Measurements from ENCODE around the gene VPS33B. TPM values are rescaled to one million over a fixed set of nuclear protein-coding genes. Genes with fewer than 3 reads are reported as not detected.
"Not testable (repeated sequence)": the region's sequence is repeated elsewhere in the genome, so short reads cannot be mapped to it uniquely, and the experiment has no call there.

The VPS33B gene
- 10 to 100 TPM; 16.3 to 19.2 (median 17.5) TPM for polyA plus RNA-seq (ENCODE audit: insufficient read depth in 1 of 5, insufficient read length in 5 of 5, low replicate concordance in 1 of 5)
- long read RNA-seq, donor 1, partial matches to known transcripts = 0 of 2 reads
- long read RNA-seq, donor 1, other reads (novel, unspliced or antisense) = 0 of 2 reads
- long read RNA-seq, donor 2 = 0 reads
- long read RNA-seq, donor 3, partial matches to known transcripts = 0 of 1 reads
- long read RNA-seq, donor 3, other reads (novel, unspliced or antisense) = 0 of 1 reads
- long read RNA-seq, donor 4 = 0 reads
- long read RNA-seq, donor 5 = 0 reads
- long read RNA-seq, donor 6, partial matches to known transcripts = 0 of 3 reads
- long read RNA-seq, donor 6, other reads (novel, unspliced or antisense) = 0 of 3 reads
- long read RNA-seq, donor 7 = 0 reads
- long read RNA-seq, donor 8, partial matches to known transcripts = 0 of 2 reads
- long read RNA-seq, donor 8, other reads (novel, unspliced or antisense) = 0 of 2 reads

DNA sequence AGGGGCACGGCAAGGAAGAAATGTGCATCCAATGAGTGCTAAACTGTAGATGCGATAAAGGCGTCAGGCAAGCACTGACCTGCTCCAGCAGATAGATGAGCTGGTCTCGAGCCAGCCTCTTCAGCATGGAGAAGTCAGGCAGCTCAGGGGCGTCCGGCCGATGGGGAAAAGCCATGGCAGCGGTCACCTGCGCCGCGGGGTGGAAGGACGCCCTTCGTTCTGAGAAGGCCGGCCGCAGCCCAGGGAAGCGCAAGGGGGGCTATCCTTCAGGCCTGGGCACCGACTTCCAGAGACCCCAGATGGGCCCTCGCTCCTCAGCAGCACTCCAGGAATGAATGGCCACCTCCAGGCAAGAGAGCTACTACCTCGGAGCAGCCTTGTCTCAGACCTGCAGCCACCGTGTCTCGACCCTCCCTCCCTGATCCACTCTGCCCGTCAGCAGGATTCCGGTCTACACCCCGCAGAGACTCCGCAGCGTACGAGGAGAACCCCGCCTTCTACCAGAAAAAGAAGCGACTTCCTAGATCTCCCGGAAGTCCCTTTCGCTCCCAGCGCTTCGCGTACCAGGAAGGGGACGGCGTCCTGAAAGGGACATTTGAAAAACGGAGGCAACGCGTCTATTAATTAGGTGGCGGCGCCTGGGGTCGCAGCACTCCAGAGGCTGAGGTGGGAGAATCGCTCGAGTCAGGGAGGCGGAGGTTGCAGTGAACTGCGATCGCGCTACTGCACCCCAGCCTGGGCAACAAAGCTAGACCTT, at the start of gene VPS33B:
VPS33B (minus strand) TSS at position 520 of the 757 bp plus-strand sequence; CDS start at position 175, 345 bp downstream.
- DNase-seq = peak; percentile 81 to 83

DNA sequence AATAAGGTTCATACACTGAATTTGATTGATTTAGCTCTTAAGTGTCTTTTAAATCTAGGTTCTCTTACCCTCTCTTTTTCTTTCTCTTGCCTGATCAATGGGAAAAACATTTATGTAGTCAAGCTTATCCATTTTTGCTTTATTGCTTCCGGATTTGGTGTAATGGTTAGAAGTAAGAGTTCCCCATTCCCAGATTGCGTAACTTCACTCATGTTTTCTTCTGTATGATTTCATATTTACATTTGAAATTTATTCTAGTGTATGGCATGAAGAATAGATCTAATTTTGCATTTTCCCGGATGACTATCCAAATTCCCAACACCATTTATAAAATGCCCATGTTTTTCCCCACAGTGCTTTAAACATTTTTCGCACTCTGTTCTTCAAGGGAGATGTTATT, 49.8 kb upstream of the VPS33B start:
- DNase-seq = no peak

DNA sequence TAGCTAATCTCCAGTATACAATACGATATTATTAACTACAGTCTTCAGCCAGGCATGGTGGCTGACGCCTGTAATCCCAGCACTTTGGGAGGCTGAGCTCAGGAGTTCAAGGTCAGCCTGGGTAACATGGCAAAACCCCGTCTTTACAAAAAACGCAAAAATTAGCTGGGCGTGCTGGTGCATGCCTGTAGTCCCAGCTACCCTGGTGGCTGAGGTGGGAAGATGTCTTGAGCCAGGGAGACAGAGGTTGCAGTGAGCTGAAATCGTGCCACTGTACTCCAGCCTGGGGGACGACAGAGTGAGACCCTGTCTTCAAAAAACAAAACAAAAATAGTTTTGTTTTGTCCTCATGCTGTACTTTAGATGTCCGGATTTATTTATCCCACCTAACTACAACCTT, 48.5 kb upstream of the VPS33B start:
- DNase-seq = no peak

DNA sequence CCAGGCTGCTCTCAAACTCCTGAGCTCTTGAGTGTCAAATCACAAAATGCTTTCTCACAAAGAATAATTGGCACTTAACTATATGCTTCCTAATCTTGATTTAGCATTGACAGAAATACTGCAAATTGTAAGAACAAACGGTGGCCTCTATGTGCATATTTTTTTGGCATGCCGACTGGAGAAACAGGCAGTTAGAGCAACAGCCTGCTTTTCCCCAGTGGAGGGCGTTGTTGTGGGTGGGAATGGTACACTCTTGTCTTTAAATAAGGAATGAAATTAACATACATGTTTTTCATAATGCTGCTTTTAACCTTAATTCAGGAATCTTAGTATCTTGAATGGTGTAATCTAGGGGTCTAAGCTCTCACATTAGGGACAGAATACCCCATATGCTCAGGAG, 46.6 kb upstream of the VPS33B start:
- DNase-seq = no peak

DNA sequence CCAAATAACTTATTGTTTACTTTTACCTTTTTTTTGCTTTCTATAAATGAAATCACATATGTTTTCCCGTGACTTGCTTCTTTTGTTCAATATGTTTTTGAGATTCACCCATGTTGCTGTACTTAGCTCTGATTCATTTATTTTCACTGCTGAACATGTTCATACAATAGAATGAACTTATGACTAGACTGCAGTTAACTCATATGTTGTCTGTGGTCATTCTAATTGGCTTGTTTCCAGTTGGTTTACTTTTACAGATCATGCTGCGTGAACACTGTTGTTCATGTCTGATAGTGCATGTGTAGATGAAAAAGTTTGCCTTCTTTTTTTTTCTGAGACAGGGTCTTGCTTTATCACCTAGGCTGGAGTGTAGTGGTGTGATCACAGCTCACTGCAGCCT, 46.0 kb upstream of the VPS33B start:
- DNase-seq = no peak

DNA sequence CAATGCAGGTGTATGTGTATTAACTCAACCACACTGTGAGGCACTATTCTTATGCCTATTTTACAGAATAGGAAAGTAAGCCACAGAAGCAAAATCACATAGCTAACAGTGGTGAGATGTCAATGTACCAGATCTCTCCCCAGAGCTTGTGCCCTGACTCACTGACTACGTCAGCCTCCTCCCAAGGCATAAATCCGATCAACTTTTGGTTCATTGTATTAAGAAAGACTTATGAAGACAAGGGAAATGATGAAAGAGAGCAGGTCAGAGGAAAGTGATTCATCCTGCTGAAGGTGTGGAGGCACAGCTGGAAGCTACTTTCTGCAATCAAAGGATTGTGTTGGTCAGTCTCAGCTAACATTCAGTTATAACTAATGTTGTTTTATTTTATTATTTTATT, 44.6 kb upstream of the VPS33B start:
- no peak for DNase-seq

DNA sequence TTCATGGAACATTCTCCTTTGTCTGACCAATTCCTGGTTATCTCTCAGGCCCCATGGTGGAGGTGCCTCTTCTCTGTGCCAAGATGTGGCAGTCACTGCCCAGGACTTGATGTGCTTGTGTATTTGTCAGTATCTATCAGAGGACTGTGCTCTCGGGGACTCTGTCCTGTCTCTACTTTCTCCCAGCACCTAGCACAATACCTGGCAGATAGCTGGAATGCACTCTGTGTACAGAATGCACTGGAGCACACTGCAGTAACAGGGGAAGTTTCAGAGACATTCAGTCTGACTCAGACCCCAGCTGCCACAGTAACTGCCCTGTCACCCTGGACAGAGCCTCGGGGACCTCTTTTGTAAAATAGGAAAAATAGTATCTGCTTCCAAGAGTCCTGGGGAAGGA, 43.1 kb upstream of the VPS33B start:
- DNase-seq = no peak

DNA sequence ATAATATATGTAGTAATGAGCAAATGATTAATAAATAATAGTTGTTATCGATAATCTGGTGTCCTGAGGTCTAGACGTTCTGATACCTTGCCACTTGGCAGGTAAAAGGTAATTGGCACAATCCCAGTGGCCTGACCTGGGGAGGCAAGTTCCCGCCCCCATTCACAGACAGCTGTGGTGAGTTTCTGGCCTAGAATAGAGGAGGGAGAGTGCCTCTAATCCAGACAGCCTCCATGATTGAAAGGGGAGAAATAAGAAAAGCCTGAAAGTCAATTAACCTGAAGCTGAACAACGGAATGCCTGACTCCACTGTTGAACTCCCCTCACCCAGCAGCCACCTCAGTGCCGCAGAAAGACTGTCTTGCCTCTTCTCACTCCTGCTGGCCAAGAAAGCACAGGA, 39.6 kb upstream of the VPS33B start:
- no peak for DNase-seq

DNA sequence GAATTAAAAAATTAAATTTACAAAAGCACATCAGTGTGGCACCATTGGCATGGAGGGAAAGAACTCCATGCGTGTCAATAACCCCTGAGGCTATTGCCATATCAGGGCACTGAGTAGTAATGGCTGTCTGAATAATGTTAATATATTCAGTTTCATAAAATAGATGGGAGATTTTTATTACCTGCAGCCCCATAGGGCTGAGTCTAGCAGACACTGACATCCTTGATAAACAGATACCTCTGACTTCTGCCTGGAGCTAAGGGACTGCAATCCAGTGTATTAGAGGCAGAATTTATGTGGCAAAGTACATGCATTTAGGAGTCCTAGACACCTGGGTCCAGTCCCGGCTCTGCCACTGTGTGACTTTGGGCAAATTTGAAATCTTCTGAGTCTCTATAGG, 38.8 kb upstream of the VPS33B start:
- DNase-seq = no peak

DNA sequence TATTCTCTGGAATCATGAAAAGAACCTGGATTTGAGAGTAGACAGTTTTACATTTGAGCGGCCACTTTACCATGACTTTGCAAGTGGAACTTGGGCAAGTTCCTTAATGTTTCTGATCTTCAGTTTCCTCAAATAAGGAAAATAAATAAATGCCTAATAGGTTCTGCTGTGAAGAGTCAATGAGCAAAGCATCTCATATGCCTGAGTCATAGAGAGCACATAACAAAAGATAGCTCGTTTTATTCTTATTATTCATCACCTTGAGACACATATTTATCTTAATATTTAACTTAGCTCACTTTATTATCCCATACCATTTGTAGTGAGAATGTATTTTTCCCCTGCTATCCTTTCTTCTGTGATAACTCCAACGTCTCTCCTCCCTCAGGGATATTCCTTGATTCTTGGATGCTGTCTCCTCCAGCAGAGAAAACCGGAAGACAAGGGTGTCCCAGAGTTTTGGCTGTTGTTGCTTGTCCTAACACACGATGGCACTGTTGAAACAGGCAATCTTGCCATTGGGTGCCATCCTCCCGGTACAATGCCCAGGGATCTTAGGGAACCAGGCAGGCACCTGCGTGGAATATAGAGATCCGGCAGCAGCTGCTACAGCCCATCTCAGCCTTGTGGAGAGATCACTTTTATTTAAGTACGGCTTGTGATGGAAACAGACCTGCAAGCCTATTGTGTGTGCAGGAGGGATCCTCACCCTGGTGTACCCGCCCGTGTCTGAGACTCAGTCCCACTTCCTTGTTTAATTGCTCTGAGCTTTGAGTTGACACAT, 33.3 kb upstream of the VPS33B start:
- DNase-seq = peak in 1 of 2 donors; percentile 57

DNA sequence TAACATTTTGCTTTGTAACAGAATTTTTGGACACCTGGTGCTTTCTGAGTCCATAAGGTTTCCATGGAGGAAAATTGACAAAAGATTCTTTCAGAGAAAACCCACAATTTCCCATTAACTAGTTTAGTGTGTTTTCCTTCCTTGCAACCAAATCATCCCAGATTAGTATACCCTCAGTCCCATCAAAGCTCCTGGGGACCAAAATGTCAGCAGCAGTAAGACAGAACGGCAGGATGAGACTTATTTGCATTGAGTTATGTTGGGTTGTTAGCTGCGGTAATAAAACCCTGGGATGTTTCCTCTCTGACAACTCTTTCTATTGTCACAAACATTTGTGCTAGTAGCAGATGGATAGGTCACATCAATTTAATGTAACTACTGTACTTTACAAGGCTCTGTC, 32.4 kb upstream of the VPS33B start:
- DNase-seq = no peak

DNA sequence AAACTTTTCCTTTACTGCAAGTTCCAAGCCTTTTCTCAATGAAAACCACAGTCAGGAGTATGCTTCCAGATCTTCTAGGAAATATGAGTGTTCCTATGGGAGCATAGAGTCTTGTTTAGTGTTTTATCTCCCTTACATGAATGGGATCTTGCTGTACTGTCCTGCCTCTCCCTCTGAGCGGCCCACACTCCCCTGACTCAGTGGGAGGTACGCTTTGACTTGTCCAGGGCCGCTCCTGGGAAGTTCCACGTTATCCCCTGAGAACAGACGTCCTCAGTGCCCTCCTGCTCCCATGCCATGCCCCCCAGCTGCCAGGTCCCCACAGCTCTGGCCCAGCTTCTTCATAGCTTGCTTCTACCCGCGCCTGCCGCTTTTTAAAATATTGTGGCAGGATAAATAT, 28.9 kb upstream of the VPS33B start:
- DNase-seq = no peak

DNA sequence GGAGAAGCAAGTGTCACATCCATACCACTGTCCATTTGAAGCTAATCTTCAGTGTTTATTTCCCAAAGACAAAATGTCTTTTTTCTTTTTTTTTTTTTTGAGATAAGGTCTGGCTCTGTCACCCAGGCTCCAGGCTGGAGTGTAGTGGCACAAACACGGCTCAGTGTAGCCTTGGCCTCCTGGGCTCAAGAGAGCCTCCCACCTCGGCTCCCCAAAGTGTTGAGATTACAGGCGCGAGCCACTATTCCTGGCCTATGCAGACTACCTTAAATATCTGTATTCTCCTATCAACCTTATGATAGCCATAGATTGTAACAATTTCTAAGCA, 27.7 kb upstream of the VPS33B start:
- DNase-seq = no peak

DNA sequence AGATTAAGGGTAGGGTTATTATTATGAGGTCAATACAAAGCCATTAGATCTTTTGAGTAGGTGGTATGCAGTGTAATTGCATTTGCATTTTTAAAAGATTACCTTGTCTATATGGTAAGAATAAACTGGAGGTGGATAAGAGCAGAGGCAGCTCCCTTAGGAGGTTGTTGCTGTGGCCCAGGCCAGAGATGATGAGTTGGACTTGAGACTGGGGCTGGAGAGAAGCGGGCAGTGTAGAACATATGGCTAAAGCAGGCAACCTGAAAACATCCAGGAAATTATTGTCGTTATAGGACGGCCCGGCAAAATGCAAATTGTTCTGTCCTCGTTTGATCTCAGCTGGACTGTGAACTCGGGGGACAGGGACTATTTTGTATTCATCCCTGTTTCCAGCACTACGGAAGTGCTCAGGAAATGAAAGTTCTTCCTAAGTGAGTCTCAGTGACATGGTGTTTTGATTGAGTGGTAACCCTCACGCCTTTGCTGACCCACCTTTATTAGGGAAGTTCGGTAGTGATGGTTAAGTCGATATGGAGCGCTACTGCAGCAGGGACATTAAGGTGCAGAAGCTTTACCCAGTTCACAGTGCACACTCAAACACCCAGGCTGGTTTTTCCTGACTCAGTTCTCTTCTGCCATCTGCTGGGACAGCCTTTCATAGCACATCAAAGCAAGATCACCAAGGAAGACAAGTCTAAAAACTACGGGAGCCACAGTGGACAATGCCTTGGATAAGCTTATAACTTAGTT, 27.2 kb upstream of the VPS33B start:
- peak; percentile 45 to 63 for DNase-seq

DNA sequence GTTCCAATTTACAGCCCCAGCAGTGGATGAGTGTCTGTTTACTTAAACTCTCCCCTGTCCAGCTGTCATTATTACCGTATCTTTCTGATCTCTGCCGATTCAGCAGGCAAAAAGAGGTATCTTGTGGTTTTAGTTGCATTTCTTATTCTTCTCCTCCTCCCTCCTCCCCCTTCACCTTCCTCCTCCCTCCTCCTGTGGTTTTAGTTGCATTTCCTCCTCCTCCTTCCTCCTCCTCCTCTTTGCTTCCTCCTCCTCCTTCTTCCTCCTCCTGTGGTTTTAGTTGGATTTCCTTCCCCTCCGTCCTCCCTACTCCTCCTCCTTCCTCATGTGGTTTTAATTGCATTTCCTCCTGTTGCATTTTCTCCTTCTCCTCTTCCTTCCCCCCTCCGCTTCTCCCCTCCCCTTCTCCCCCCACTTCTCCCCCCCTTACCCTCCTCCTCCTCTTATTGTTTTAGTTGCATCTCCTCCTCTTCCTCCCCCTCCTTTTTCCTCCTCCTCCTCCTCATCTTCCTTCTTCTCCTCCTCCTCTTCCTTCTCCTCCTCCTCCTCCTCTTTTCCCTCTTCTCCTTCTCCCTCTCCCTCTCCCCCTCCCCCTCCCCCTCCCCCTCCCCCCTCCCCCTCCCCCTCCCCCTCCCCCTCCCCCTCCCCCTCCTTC, 25.3 kb upstream of the VPS33B start:
- no peak for DNase-seq

DNA sequence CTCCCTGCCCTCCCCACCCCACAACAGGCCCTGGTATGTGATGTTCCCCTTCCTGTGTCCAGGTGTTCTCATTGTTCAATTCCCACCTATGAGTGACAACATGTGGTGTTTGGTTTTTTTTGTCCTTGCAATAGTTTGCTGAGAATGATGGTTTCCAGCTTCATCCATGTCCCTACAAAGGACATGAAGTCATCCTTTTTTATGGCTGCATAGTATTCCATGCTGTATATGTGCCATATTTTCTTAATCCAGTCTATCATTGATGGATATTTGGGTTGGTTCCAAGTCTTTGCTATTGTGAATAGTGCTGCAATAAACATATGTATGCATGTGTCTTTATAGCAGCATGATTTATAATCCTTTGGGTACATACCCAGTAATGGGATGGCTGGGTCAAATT, 23.7 kb upstream of the VPS33B start:
- DNase-seq = not testable (repeated sequence)

DNA sequence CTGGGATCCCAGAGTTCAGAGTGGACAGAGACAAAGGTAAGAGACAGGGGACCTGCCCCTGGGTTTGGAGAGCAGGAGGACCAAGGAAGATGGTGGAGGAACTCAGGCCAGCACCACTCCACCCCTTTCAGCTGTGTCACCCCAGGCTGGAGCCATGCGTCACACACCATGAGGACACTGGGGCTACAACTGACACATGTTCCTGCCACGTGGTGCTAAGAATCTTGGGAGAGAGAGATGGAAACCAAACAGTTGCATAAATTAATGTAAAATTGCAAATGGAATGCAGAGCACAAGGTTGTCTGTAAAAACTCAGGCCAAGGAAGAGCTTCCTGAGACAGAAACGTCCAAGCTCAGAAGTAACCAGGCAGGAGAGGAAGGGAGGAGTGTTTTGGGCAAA, 22.7 kb upstream of the VPS33B start:
- no peak for DNase-seq

DNA sequence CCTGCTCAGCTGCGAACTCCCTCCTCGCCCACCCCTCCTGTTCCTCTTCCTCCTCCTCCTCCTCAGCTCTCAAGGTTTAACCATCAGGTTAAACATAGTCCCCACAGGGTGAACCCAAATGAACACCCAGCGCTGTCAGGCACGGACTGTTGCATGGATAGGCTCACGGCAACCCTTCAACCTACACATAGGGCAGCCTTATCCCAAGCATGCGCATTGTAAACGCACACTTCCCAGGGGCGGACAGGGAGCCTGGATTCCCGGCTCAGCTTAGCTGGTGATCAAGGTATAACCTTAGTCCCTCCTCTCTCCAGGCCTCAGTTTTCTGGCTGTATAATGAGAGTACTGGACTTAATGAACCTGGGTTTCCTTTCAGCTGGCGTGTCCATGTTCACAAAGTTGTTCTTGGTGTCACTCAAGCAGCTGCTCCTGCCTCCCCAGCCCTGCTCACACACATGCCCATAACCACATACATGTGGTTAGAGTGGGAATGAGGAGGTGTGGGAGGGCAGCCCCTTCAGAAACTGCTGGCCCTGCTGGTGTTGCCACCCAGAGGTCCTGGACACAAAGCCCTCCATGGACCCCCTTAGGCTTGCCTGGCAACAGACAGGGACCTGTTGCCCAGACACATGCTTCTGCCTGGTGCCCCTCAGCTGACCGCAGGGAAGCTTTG, 20.9 kb upstream of the VPS33B start:
- no peak for DNase-seq

DNA sequence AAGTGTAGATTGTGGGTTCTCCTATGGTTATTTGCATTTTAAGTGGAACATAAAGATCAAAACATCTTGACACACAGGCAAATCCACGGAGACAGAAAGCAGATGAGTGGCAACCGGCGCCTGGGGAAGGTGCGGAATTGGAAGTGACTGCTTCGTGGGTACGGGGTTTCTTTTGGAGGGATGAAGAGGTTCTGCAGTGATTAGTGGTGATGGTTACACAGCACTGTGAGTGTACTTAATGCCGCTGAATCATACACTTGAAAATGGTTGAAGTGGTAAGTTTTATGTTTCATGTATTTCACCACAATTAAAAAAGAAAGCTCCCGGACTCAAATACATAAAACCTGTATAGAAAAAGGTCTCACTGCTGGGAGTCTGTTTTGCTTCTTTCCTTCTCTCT, 18.5 kb upstream of the VPS33B start:
- no peak for DNase-seq

DNA sequence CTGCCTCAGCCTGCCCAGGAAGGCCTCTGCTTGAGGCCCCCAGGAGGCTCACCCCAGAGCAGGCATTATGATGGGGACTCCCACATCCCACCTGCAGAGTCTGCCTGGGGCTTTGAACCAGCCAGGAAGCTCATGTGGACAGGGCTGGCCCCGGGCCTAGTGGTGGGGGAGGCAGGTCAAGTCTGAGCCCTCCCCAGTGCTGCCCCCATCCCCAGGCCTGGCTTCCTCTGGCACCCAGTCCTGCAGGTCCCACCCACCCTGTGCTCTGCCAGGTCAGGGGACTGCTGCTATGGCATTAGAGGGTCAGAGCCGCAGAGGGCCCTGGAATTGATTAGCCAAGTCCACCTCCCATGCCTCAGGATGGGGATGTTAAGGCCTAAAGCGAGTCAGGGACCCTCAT, 17.6 kb upstream of the VPS33B start:
- DNase-seq = no peak
